GM12874 (cell line): ENCODE data around the gene SH3D19.

Source experiments
- TF ChIP-seq, protein P1 (sequence below): IDR thresholded peaks from 2 replicates; pipeline ENCODE4 v1.5.1; 2011; ENCODE audit warnings: low read depth, mild to moderate bottlenecking, control low read depth, low read length, moderate library complexity; ENCODE audit not compliant: insufficient read depth

SH3D19 gene

GRCh38 chr4:151165205-151166000, 160.0 kb downstream of the SH3D19 start:
- TF ChIP-seq, protein P1, sequence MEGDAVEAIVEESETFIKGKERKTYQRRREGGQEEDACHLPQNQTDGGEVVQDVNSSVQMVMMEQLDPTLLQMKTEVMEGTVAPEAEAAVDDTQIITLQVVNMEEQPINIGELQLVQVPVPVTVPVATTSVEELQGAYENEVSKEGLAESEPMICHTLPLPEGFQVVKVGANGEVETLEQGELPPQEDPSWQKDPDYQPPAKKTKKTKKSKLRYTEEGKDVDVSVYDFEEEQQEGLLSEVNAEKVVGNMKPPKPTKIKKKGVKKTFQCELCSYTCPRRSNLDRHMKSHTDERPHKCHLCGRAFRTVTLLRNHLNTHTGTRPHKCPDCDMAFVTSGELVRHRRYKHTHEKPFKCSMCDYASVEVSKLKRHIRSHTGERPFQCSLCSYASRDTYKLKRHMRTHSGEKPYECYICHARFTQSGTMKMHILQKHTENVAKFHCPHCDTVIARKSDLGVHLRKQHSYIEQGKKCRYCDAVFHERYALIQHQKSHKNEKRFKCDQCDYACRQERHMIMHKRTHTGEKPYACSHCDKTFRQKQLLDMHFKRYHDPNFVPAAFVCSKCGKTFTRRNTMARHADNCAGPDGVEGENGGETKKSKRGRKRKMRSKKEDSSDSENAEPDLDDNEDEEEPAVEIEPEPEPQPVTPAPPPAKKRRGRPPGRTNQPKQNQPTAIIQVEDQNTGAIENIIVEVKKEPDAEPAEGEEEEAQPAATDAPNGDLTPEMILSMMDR: no peak

DNA sequence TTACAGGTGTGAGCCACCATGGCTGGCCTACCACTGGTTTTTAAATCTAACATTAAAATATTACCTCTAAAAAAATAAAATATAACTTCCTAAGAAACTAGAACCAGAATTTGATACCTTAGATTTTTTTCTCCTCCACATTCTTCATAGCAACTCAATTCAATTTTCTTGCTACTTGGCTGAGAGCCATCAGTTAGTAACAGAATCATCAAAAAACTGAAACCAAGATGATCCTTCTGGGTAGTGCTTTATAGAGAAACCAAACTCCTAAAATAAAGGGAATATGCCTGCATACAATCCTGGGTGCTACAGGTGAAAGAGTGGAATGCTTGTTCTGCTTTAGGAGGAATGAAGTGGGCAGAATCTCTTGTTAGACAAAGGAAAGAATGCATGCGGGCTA, 161.6 kb downstream of the SH3D19 start:
- TF ChIP-seq, protein P1: no peak

DNA sequence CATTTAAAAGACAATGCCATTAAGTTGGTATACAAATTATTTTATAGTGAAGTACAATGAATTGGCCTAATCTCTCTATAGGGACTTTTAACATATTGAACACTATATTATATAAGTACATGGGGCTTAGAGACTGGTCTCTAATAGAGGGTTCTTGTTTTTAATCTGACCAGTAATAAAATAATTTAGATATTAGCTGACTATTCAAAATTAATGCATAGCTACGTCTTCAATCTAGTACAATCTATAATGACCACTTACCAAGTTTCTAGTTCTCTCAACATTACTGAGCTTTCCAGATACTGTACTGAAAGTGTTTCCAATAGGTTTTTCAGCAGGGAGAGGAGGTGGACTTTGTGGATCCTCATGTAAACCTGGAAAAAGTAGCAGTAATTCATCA, 166.4 kb downstream of the SH3D19 start:
- TF ChIP-seq, protein P1: no peak

DNA sequence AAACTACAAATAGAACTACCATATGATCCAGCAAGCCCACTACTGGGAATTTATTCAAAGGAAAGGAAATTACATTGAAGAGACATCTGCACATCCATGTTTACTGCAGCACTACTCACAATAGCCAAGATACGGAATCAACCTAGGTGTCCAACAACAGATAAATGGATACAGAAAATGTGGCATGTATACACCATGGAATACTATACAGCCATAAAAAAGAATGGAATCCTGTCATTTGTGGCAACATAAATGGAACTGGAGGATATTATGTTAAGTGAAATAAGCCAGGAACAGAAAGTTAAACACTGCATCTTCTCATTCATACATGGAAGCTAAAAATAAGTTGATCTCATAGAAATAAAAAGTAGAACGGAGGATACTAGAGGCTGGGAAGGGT, 167.9 kb downstream of the SH3D19 start:
- TF ChIP-seq, protein P1: no peak

DNA sequence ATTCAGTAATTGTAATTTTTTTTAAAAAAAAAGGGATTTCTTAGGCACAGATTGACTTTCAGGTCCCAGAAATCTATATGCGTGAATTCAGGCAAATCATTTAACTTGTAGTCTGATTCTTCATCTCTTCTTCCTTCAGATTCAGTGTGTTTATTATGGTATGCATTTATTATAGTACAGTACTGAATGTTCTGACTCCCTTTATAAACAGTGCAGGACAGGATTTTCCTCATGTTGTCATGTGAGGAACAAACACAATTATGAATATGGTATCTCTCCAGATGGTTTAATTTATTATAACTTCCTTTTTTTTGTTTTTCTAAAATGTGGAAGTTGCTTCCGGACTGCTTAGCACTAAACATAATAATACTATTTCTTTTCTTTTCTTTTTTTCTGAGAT, 171.8 kb downstream of the SH3D19 start:
- TF ChIP-seq, protein P1: no peak

DNA sequence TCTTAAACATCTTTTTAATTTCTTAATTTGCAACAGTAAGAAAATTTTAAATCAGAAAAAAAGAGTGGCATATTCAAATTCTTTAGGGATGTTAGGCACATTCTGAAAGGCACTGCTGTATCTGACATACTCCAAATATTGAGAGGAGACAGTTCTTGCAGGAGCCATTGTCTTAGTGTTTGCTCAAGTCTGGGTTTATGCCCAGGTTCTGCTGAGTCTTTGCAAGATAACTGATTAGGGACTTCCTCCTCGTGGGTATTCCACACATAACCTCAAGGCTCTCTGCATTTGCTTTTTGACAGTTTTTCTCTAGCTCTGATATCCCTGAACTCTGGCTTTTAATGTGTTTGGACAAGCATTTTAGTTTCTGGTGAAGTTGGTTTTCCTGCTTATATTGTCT, 173.4 kb downstream of the SH3D19 start:
- TF ChIP-seq, protein P1: no peak

GRCh38 chr4:151150821-151151580, 174.4 kb downstream of the SH3D19 start:
- TF ChIP-seq, protein P1: no peak
